IMR-90 (cell line): ENCODE results near the gene IL18BP. TPM values are rescaled to one million over a fixed set of nuclear protein-coding genes. Genes with fewer than 3 reads are reported as not detected.

ENCODE experiments used
- ATAC-seq: fragments of 200-7000 bp; cut with Tn5 transposase; 2 replicates; pipeline ENCODE4 v1.9.1; 2020; ENCODE audit warnings: low read depth, mild to moderate bottlenecking, moderate library complexity
- BruUV-seq: library from RNA; stranded (reverse); fragments of 400-500 nt; replicated peaks from 2 replicates; lab custom pipeline; 2021; lab: Mats Ljungman, UMichigan
- CTCF ChIA-PET: fragments of 300-600 bp; formaldehyde crosslinking; extraction: SDS; loops from one replicate; lab custom pipeline; 2021; ENCODE audit warnings: antibody characterized with exemption; lab: Yijun Ruan, JAX
- POLR2A ChIA-PET: fragments of 300-600 bp; sonication (Branson Sonifier 250); formaldehyde crosslinking; loops from one replicate; lab custom pipeline; 2022; ENCODE audit warnings: antibody characterized with exemption; ENCODE audit not compliant: unreplicated experiment; lab: Charles Lee
- DNase-seq: peaks from one replicate; pipeline ENCODE4 v3.0.0; 2013
- H2AFZ ChIP-seq: replicated peaks from 2 replicates; pipeline ENCODE3; 2013; ENCODE audit warnings: low read length, mild to moderate bottlenecking; ENCODE audit not compliant: poor library complexity
- H2AK5ac ChIP-seq: 2 replicates; pipeline ENCODE4 v1.6.1; 2013; ENCODE audit warnings: low read depth, low read length, inconsistent platforms
- H2AK9ac ChIP-seq: replicated peaks from 2 replicates; pipeline ENCODE3; 2013; ENCODE audit warnings: mild to moderate bottlenecking, low read depth, low read length, moderate library complexity; ENCODE audit not compliant: poor library complexity
- H2BK120ac ChIP-seq: 2 replicates; pipeline ENCODE4 v1.6.1; 2013; ENCODE audit warnings: low read depth, low read length, inconsistent platforms
- H2BK15ac ChIP-seq: 3 replicates; pipeline ENCODE4 v1.6.1; 2013; ENCODE audit warnings: low read depth, low read length, inconsistent platforms
- H2BK20ac ChIP-seq: 2 replicates; pipeline ENCODE4 v1.6.1; 2013; ENCODE audit warnings: low read depth, mild to moderate bottlenecking, inconsistent platforms, low read length, moderate library complexity
- H2BK5ac ChIP-seq: 2 replicates; pipeline ENCODE4 v1.6.1; 2013; ENCODE audit warnings: mild to moderate bottlenecking, low read depth, low read length, inconsistent platforms; ENCODE audit not compliant: poor library complexity, severe bottlenecking
- H3K14ac ChIP-seq: replicated peaks from 2 replicates; pipeline ENCODE4 v1.6.1; 2013; ENCODE audit warnings: low read depth, low read length, inconsistent platforms
- H3K18ac ChIP-seq: 2 replicates; pipeline ENCODE4 v1.6.1; 2013; ENCODE audit warnings: low read depth, low read length, control low read depth
- H3K23ac ChIP-seq: 2 replicates; pipeline ENCODE4 v1.6.1; 2013; ENCODE audit warnings: low read depth, low read length, inconsistent platforms
- H3K27ac ChIP-seq: 2 replicates; pipeline ENCODE4 v1.5.1; 2013; ENCODE audit warnings: mild to moderate bottlenecking, control low read depth, low read length; ENCODE audit not compliant: insufficient read depth
- H3K27me3 ChIP-seq: 2 replicates; pipeline ENCODE4 v1.6.1; 2013; ENCODE audit warnings: low read length; ENCODE audit not compliant: control insufficient read depth, insufficient read depth
- H3K36me3 ChIP-seq: 2 replicates; pipeline ENCODE4 v1.6.1; 2013; ENCODE audit warnings: low read length, mixed read lengths; ENCODE audit not compliant: control insufficient read depth, insufficient read depth
- H3K4ac ChIP-seq: 2 replicates; pipeline ENCODE4 v1.6.1; 2013; ENCODE audit warnings: low read depth, low read length, inconsistent platforms
- H3K4me1 ChIP-seq: 2 replicates; pipeline ENCODE4 v1.6.1; 2013; ENCODE audit warnings: low read length, mixed read lengths; ENCODE audit not compliant: control insufficient read depth, insufficient read depth
- H3K4me2 ChIP-seq: 2 replicates; pipeline ENCODE4 v1.6.1; 2013; ENCODE audit warnings: low read depth, mild to moderate bottlenecking, control low read depth, low read length, moderate library complexity
- H3K4me3 ChIP-seq: 2 replicates; pipeline ENCODE4 v1.5.1; 2013; ENCODE audit warnings: low read depth, mild to moderate bottlenecking, control low read depth, low read length, moderate library complexity; ENCODE audit not compliant: insufficient read depth
- H3K56ac ChIP-seq: 2 replicates; pipeline ENCODE4 v1.6.1; 2013; ENCODE audit warnings: low read length, inconsistent platforms; ENCODE audit not compliant: insufficient read depth; ENCODE audit errors: extremely low read depth
- H3K79me1 ChIP-seq, 2 experiments: 2 replicates each; pipeline ENCODE4 v1.6.1; 2013; ENCODE audit warnings: low read length in 2 of 2, inconsistent platforms in 1 of 2, low read depth in 1 of 2
- H3K9ac ChIP-seq: 2 replicates; pipeline ENCODE4 v1.6.1; 2013; ENCODE audit warnings: low read depth, low read length, control low read depth
- H3K9me1 ChIP-seq: 2 replicates; pipeline ENCODE4 v1.6.1; 2013; ENCODE audit warnings: low read length, inconsistent platforms; ENCODE audit not compliant: insufficient read depth
- H3K9me3 ChIP-seq: 2 replicates; pipeline ENCODE4 v1.6.1; 2013; ENCODE audit warnings: low read length; ENCODE audit not compliant: control insufficient read depth, insufficient read depth
- H4K20me1 ChIP-seq: 2 replicates; pipeline ENCODE4 v1.6.1; 2013; ENCODE audit warnings: low read length, inconsistent platforms; ENCODE audit not compliant: insufficient read depth
- H4K5ac ChIP-seq: 2 replicates; pipeline ENCODE4 v1.6.1; 2013; ENCODE audit warnings: mild to moderate bottlenecking, low read depth, low read length, control low read depth
- H4K8ac ChIP-seq, 2 experiments: 2 replicates each; pipeline ENCODE4 v1.6.1; 2013; ENCODE audit warnings: low read depth in 2 of 2, low read length in 2 of 2, control low read depth in 1 of 2, inconsistent platforms in 1 of 2
- H4K91ac ChIP-seq: 2 replicates; pipeline ENCODE4 v1.6.1; 2013; ENCODE audit warnings: low read depth, low read length, inconsistent platforms; ENCODE audit not compliant: insufficient read depth
- ELK1 ChIP-seq: fragments of 150-350 bp; IDR thresholded peaks from 2 replicates; pipeline ENCODE4 v1.6.1; 2016; ENCODE audit warnings: low read depth, mild to moderate bottlenecking, low read length, moderate library complexity, borderline replicate concordance
- FOS ChIP-seq: fragments of 150-350 bp; IDR thresholded peaks from 2 replicates; pipeline ENCODE4 v1.6.1; 2016; ENCODE audit warnings: low read depth, low read length
- MAFK ChIP-seq: IDR thresholded peaks from 2 replicates; pipeline ENCODE4 v1.6.1; 2012; ENCODE audit warnings: low read depth, low read length, improper control_type of control experiment
- MAZ ChIP-seq: IDR thresholded peaks from 2 replicates; pipeline ENCODE4 v1.6.1; 2012; ENCODE audit warnings: low read depth, mild to moderate bottlenecking, low read length, improper control_type of control experiment, moderate library complexity, borderline replicate concordance
- RAD21 ChIP-seq: IDR thresholded peaks from 2 replicates; pipeline ENCODE4 v1.6.1; 2012; ENCODE audit warnings: low read length, improper control_type of control experiment
- RCOR1 ChIP-seq: IDR thresholded peaks from 2 replicates; pipeline ENCODE4 v1.6.1; 2012; ENCODE audit warnings: mild to moderate bottlenecking, low read length, improper control_type of control experiment; ENCODE audit not compliant: insufficient replicate concordance
- RFX5 ChIP-seq: IDR thresholded peaks from 2 replicates; pipeline ENCODE4 v1.8.0; 2012; ENCODE audit warnings: low read depth, mild to moderate bottlenecking, low read length, moderate library complexity
- SMC3 ChIP-seq: fragments of 150-350 bp; IDR thresholded peaks from 2 replicates; pipeline ENCODE4 v1.6.1; 2016; ENCODE audit warnings: low read depth, mild to moderate bottlenecking, antibody characterized with exemption, low read length, moderate library complexity
- USF2 ChIP-seq: fragments of 150-350 bp; IDR thresholded peaks from 2 replicates; pipeline ENCODE4 v1.6.1; 2017; ENCODE audit warnings: mild to moderate bottlenecking, antibody characterized with exemption, low read length, low read depth
- WGBS, 2 experiments: methylation state at CpG; one replicate each; pipeline versions ENCODE4 v1.1.5 to v1.1.7; 2013; ENCODE audit warnings: missing lambda C conversion rate in 2 of 2; ENCODE audit not compliant: insufficient read length in 1 of 2; ENCODE audit errors: extremely low coverage in 2 of 2; 5-methylcytosine and 5-hydroxymethylcytosine counted together
- dilution Hi-C: fragments of 300-500 bp; cut with HindIII; formaldehyde crosslinking; loops from one replicate; pipeline ENCODE4 v1.14.3; 2018; ENCODE audit warnings: low sequenced_read_pairs; ENCODE audit not compliant: unreplicated experiment
- in situ Hi-C: fragments of 300-500 bp; cut with MboI; formaldehyde crosslinking; loops from 3 replicates; pipeline ENCODE4 v1.14.3; 2019; ENCODE audit warnings: low sequenced_read_pairs, inconsistent platforms, mixed read lengths
- intact Hi-C: fragments of 100-400 bp; cut with micrococcal nuclease; formaldehyde crosslinking; loops from 2 replicates; pipeline ENCODE4 v1.10.0; 2022
- polyA plus RNA-seq, 3 experiments: library from polyadenylated mRNA; depleted of rRNA; stranded (reverse); fragments of >200 nt; gene quantifications; 2 replicates each; pipeline ENCODE4 v1.2.3, GENCODE V29; 2012; ENCODE audit warnings: low replicate concordance in 1 of 3
- total RNA-seq: library from RNA; depleted of rRNA; stranded (reverse); fragments of >200 nt; gene quantifications from 2 replicates; pipeline ENCODE4 v1.2.3, GENCODE V29; 2012

IL18BP gene
- total and polyA plus RNA-seq, 2 of the 4 experiments (the other 2 are of a cell fraction) = 0.90 to 3.2 TPM

GRCh38 chr11:71955898-71956456, 42.7 kb upstream of the IL18BP start:
- no peak for DNase-seq
- no peak for TF ChIP-seq USF2
- TF ChIP-seq MAFK = no peak
- no peak for TF ChIP-seq ELK1
- TF ChIP-seq SMC3 = no peak
- TF ChIP-seq RAD21 = no peak
- no peak for TF ChIP-seq FOS
- TF ChIP-seq RFX5 = no peak
- TF ChIP-seq RCOR1 = no peak
- TF ChIP-seq MAZ = no peak
- Histone ChIP-seq H3K4ac (no peak overlapping the region), H3K4me2 (no peak overlapping the region), H3K27ac (no peak overlapping the region), H3K27me3 (no peaks in the 10 kb centered on the region), H2BK20ac (no peak overlapping the region), H2AFZ (no peak overlapping the region), H4K8ac (no peak overlapping the region), H3K14ac (no peak overlapping the region), H3K4me3 (no peak overlapping the region), H3K56ac (no peak overlapping the region), H2BK120ac (no peak overlapping the region), H3K4me1 (no peaks in the 10 kb centered on the region), H2AK9ac (no peak overlapping the region), H4K20me1 (peaks cover 54% of the 10 kb centered on the region; the same call in 1 of the 2 replicates), H4K91ac (no peak overlapping the region), H3K9ac (no peak overlapping the region), H2BK5ac (no peak overlapping the region), H3K79me1 (peaks cover 20 to 50% of the 10 kb centered on the region in 2 experiments), H3K9me3 (no peaks in the 10 kb centered on the region), H3K23ac (no peak overlapping the region), H2BK15ac (no peak overlapping the region), H3K18ac (no peak overlapping the region), H4K5ac (no peak overlapping the region), H3K36me3 (peaks cover 5% of the 10 kb centered on the region; the same call in 1 of the 2 replicates), H3K9me1 (peaks cover 6% of the 10 kb centered on the region), H2AK5ac (no peak overlapping the region)
- ChIA-PET POLR2A (no interaction called here), CTCF (no interaction called here)
- BruUV-seq = no TSS peak
- dilution Hi-C loops (no loop called here), in situ Hi-C loops (no loop called here), intact Hi-C loops (no loop called here)
- WGBS, 2 experiments = no CpG with 5 or more reads among the region's 3 CpGs
- ATAC-seq = no peak
